ENCODE measurements around the gene GTF2H4.

The GTF2H4 gene

GRCh38 chr6:30960907-30961673, 53.1 kb downstream of the GTF2H4 start:
- DNase-seq: no peak

- DNase-seq: no peak
Measured at GRCh38 chr6:30962716-30963115, 54.7 kb downstream of the GTF2H4 start.

- no peak for DNase-seq
Measured at GRCh38 chr6:30963641-30964040, 55.6 kb downstream of the GTF2H4 start.
